H1 (cell line): Measurements from ENCODE around the gene INPP5J. TPM values are rescaled to one million over a fixed set of nuclear protein-coding genes. Genes with fewer than 3 reads are reported as not detected.

Experiments
- CTCF ChIA-PET: fragments of 300-600 bp; sonication (Branson Sonifier 250); formaldehyde crosslinking; loops from one replicate; lab custom pipeline; 2021; ENCODE audit not compliant: partially characterized antibody; lab: Charles Lee
- POLR2A ChIA-PET: fragments of 300-600 bp; sonication (Branson Sonifier 250); formaldehyde crosslinking; loops from one replicate; lab custom pipeline; 2021; ENCODE audit warnings: inconsistent platforms; ENCODE audit not compliant: partially characterized antibody; lab: Charles Lee
- DNase-seq, 2 experiments: peaks; one replicate each; pipeline versions ENCODE4 v3.0.0 to v3.0.0-alpha.2; 2010 to 2022; ENCODE audit warnings: low spot score in 2 of 2, low read depth in 1 of 2, mixed read lengths in 1 of 2
- FAIRE-seq: peaks from 2 replicates; lab custom pipeline; 2011; peaks lifted over from hg19 to GRCh38; lab: Jason Lieb, UNC
- H2AFZ ChIP-seq: 2 replicates; pipeline ENCODE4 v1.8.1; 2012; ENCODE audit warnings: low read length, inconsistent platforms
- H2AK5ac ChIP-seq: 2 replicates; pipeline ENCODE4 v1.6.1; 2013; ENCODE audit warnings: low read depth, low read length
- H2BK120ac ChIP-seq: replicated peaks from 2 replicates; pipeline ENCODE3; 2013; ENCODE audit warnings: low read depth, low read length, inconsistent platforms
- H2BK12ac ChIP-seq: 2 replicates; pipeline ENCODE4 v1.6.1; 2013; ENCODE audit warnings: low read depth, low read length
- H2BK15ac ChIP-seq: 2 replicates; pipeline ENCODE4 v1.6.1; 2013; ENCODE audit warnings: low read length
- H2BK20ac ChIP-seq: 2 replicates; pipeline ENCODE4 v1.6.1; 2013; ENCODE audit warnings: low read length
- H2BK5ac ChIP-seq: 2 replicates; pipeline ENCODE4 v1.6.1; 2013; ENCODE audit warnings: low read depth, low read length
- H3K14ac ChIP-seq: 2 replicates; pipeline ENCODE4 v1.6.1; 2013; ENCODE audit warnings: inconsistent platforms; ENCODE audit not compliant: insufficient read length
- H3K18ac ChIP-seq: 2 replicates; pipeline ENCODE4 v1.6.1; 2013; ENCODE audit warnings: low read length; ENCODE audit errors: extremely low read depth
- H3K23ac ChIP-seq: 2 replicates; pipeline ENCODE4 v1.6.1; 2013; ENCODE audit warnings: inconsistent platforms; ENCODE audit not compliant: insufficient read length
- H3K23me2 ChIP-seq: 2 replicates; pipeline ENCODE4 v1.6.1; 2013; ENCODE audit warnings: low read depth, low read length
- H3K27ac ChIP-seq: 2 replicates; pipeline ENCODE4 v1.6.1; 2011; ENCODE audit warnings: low read depth, low read length, inconsistent platforms
- H3K27me3 ChIP-seq, 4 experiments: replicated peaks in 1 of 4; 1 replicate in 1 of 4; 2 replicates in 3 of 4; pipeline versions ENCODE4 v1.6.1 to v1.8.1; 2011 to 2013; ENCODE audit warnings: low read length in 3 of 4, mild to moderate bottlenecking in 3 of 4, inconsistent platforms in 2 of 4, mixed read lengths in 2 of 4, moderate library complexity in 1 of 4; ENCODE audit not compliant: control insufficient read depth in 3 of 4, insufficient read depth in 3 of 4; ENCODE audit errors: extremely low read depth in 1 of 4
- H3K36me3 ChIP-seq, 4 experiments: 2 replicates each; pipeline versions ENCODE4 v1.6.1 to v1.8.1; 2011 to 2013; ENCODE audit warnings: mild to moderate bottlenecking in 4 of 4, low read length in 3 of 4, moderate library complexity in 2 of 4, control low read depth in 1 of 4, inconsistent platforms in 1 of 4; ENCODE audit not compliant: insufficient read depth in 4 of 4, control insufficient read depth in 2 of 4
- H3K4ac ChIP-seq: replicated peaks from 2 replicates; pipeline ENCODE3; 2013; ENCODE audit warnings: low read length, low read depth, mixed read lengths, inconsistent platforms; ENCODE audit not compliant: insufficient read length
- H3K4me1 ChIP-seq, 4 experiments: replicated peaks in 1 of 4; 1 replicate in 1 of 4; 2 replicates in 3 of 4; pipeline versions ENCODE4 v1.6.1 to v1.8.1; 2011 to 2013; ENCODE audit warnings: low read length in 3 of 4, inconsistent platforms in 2 of 4, mixed read lengths in 1 of 4; ENCODE audit not compliant: insufficient read depth in 4 of 4, control insufficient read depth in 3 of 4
- H3K4me2 ChIP-seq, 2 experiments: 2 replicates each; pipeline versions ENCODE4 v1.6.1 to v1.8.1; 2011 to 2013; ENCODE audit warnings: low read depth in 2 of 2, low read length in 2 of 2, control low read depth in 1 of 2, inconsistent platforms in 1 of 2, mild to moderate bottlenecking in 1 of 2; ENCODE audit not compliant: insufficient read depth in 1 of 2
- H3K4me3 ChIP-seq, 4 experiments: fragments of 200-600, 300-600 bp in 1 of 4; sonication (generic), shearing (Covaris generic), sonication (Bioruptor Twin) in 1 of 4; 2 replicates each; pipeline versions ENCODE4 v1.5.1 to v1.8.1; 2011 to 2016; ENCODE audit warnings: low read length in 4 of 4, low read depth in 3 of 4, control low read depth in 2 of 4, inconsistent platforms in 2 of 4, mild to moderate bottlenecking in 2 of 4, mixed read lengths in 1 of 4, moderate library complexity in 1 of 4; ENCODE audit not compliant: insufficient read depth in 2 of 4; ENCODE audit errors: extremely low read depth in 1 of 4
- H3K56ac ChIP-seq: replicated peaks from 2 replicates; pipeline ENCODE3; 2013; ENCODE audit warnings: low read depth, mild to moderate bottlenecking, mixed read lengths, low read length, inconsistent platforms; ENCODE audit not compliant: insufficient read length
- H3K79me1 ChIP-seq: 2 replicates; pipeline ENCODE4 v1.6.1; 2013; ENCODE audit warnings: low read depth, low read length, control low read depth
- H3K79me2 ChIP-seq, 2 experiments: 2 replicates each; pipeline versions ENCODE4 v1.6.1 to v1.8.1; 2012 to 2013; ENCODE audit warnings: low read length in 2 of 2, mild to moderate bottlenecking in 2 of 2, inconsistent platforms in 1 of 2; ENCODE audit not compliant: insufficient read depth in 2 of 2, control insufficient read depth in 1 of 2
- H3K9ac ChIP-seq, 4 experiments: replicated peaks in 1 of 4; 1 replicate in 1 of 4; 2 replicates in 3 of 4; pipeline versions ENCODE4 v1.6.1 to v1.8.1; 2011 to 2013; ENCODE audit warnings: low read depth in 3 of 4, low read length in 3 of 4, control low read depth in 2 of 4, mild to moderate bottlenecking in 2 of 4, moderate library complexity in 2 of 4, inconsistent platforms in 1 of 4; ENCODE audit errors: extremely low read depth in 1 of 4
- H3K9me3 ChIP-seq, 2 experiments: 2 replicates each; pipeline versions ENCODE4 v1.6.1 to v1.8.1; 2012 to 2013; ENCODE audit warnings: mild to moderate bottlenecking in 2 of 2, moderate library complexity in 2 of 2, control low read depth in 1 of 2, inconsistent platforms in 1 of 2, low read depth in 1 of 2, low read length in 1 of 2, mixed read lengths in 1 of 2; ENCODE audit not compliant: insufficient read depth in 2 of 2
- H4K20me1 ChIP-seq, 2 experiments: replicated peaks in 1 of 2; 2 replicates each; pipeline versions ENCODE3 to v1.8.1; 2011 to 2013; ENCODE audit warnings: inconsistent platforms in 2 of 2, low read length in 2 of 2, mild to moderate bottlenecking in 1 of 2; ENCODE audit not compliant: insufficient read depth in 2 of 2, control insufficient read depth in 1 of 2
- H4K5ac ChIP-seq: 2 replicates; pipeline ENCODE4 v1.6.1; 2013; ENCODE audit warnings: low read length, low read depth, mixed read lengths, inconsistent platforms; ENCODE audit not compliant: insufficient read length
- H4K8ac ChIP-seq: 2 replicates; pipeline ENCODE4 v1.8.0; 2013; ENCODE audit warnings: mild to moderate bottlenecking, moderate library complexity, low read length, inconsistent platforms; ENCODE audit not compliant: insufficient read depth; ENCODE audit errors: extremely low read depth
- H4K91ac ChIP-seq: replicated peaks from 2 replicates; pipeline ENCODE3; 2013; ENCODE audit warnings: low read length, mixed read lengths, inconsistent platforms; ENCODE audit not compliant: insufficient read length
- EP300 ChIP-seq, 2 experiments: IDR thresholded peaks; 1 replicate in 1 of 2; 2 replicates in 1 of 2; pipeline ENCODE4 v1.6.1; 2011 to 2012; ENCODE audit warnings: low read depth in 2 of 2, low read length in 2 of 2, mild to moderate bottlenecking in 2 of 2, borderline replicate concordance in 1 of 2, inconsistent platforms in 1 of 2, moderate library complexity in 1 of 2
- HDAC6 ChIP-seq: IDR thresholded peaks from one replicate; pipeline ENCODE4 v1.7.1; 2012; ENCODE audit warnings: low read depth, mild to moderate bottlenecking, inconsistent platforms, low read length, moderate library complexity
- KDM1A ChIP-seq: fragments of 200-600, 300-600 bp; sonication (generic); IDR thresholded peaks from 2 replicates; pipeline ENCODE4 v1.7.1; 2016; ENCODE audit warnings: mild to moderate bottlenecking, low read length, borderline replicate concordance
- POU5F1 ChIP-seq: IDR thresholded peaks from 2 replicates; pipeline ENCODE4 v1.6.1; 2011; ENCODE audit warnings: low read depth, mild to moderate bottlenecking, low read length, moderate library complexity
- RBBP5 ChIP-seq: IDR thresholded peaks from 2 replicates; pipeline ENCODE4 v1.7.1; 2012; ENCODE audit warnings: low read depth, mild to moderate bottlenecking, inconsistent platforms, low read length, moderate library complexity, borderline replicate concordance
- RFX5 ChIP-seq: IDR thresholded peaks from 2 replicates; pipeline ENCODE4 v1.6.1; 2011; ENCODE audit warnings: low read depth, low read length, improper control_type of control experiment, borderline replicate concordance
- SIX5 ChIP-seq: IDR thresholded peaks from 2 replicates; pipeline ENCODE4 v1.6.1; 2011; ENCODE audit warnings: mild to moderate bottlenecking, low read depth, low read length
- SUZ12 ChIP-seq: fragments of 200-600 bp; sonication (generic); IDR thresholded peaks from 2 replicates; pipeline ENCODE4 v1.6.1; 2012; ENCODE audit warnings: mild to moderate bottlenecking, inconsistent platforms, low read length, moderate library complexity, mixed read lengths
- TAF7 ChIP-seq: optimal IDR thresholded peaks from 2 replicates; pipeline ENCODE3; 2011; ENCODE audit warnings: low read depth, mild to moderate bottlenecking, inconsistent platforms, low read length, moderate library complexity, borderline replicate concordance
- TEAD4 ChIP-seq: IDR thresholded peaks from 2 replicates; pipeline ENCODE4 v1.6.1; 2012; ENCODE audit warnings: low read depth, low read length, inconsistent platforms, mixed read lengths
- USF2 ChIP-seq: IDR thresholded peaks from 2 replicates; pipeline ENCODE4 v1.6.1; 2011; ENCODE audit warnings: low read length, improper control_type of control experiment
- WGBS, 2 experiments: shearing (Covaris generic) in 1 of 2; methylation state at CpG; one replicate each; pipeline versions ENCODE4 v1.1.6 to v1.1.7; 2013 to 2015; ENCODE audit warnings: low lambda C conversion rate in 2 of 2, mixed read lengths in 2 of 2, inconsistent platforms in 1 of 2, low coverage in 1 of 2, missing lambda C conversion rate in 1 of 2; ENCODE audit not compliant: insufficient replicate concordance in 2 of 2, insufficient coverage in 1 of 2, insufficient read length in 1 of 2; ENCODE audit errors: extremely low coverage in 1 of 2, missing lambda C conversion rate in 1 of 2; 5-methylcytosine and 5-hydroxymethylcytosine counted together
- polyA plus RNA-seq, 7 experiments: library from polyadenylated mRNA; depleted of rRNA in 3 of 7; stranded (reverse) in 5 of 7; unstranded in 2 of 7; fragments of >200 nt in 5 of 7; fragments of 200-250 nt in 2 of 7; gene quantifications; 1 replicate in 5 of 7; 2 replicates in 1 of 7; 4 replicates in 1 of 7; pipeline versions ENCODE4 v1.2.1 to v1.2.3, GENCODE V29; 2011 to 2013; ENCODE audit warnings: missing spikeins in 2 of 7, mixed read lengths in 2 of 7
- total RNA-seq: library from RNA; stranded (reverse); fragmentation: NEBNext Ultra II Directional; extraction: Animal tissue kit (Norgen Biotek cat#: 25700); gene quantifications from 2 replicates; pipeline ENCODE4 v1.2.1, GENCODE V29; 2021

Gene INPP5J
- total and polyA plus RNA-seq, 2 of the 8 experiments (the other 6 are each of a cell fraction or from before 2014, with no cell fraction given): 5.4 to 6.0 TPM

GRCh38 chr22:31099386-31099785 lies 23.4 kb upstream of the INPP5J start:
- 87% methylated on average over 6 of the region's 6 CpGs; no CpG with 5 or more reads in 1 of the 2 experiments for WGBS, 2 experiments
- no peak for TF ChIP-seq RBBP5
- TF ChIP-seq EP300 (IDR thresholded peaks at IDR 0.05; ENCODE audit: borderline replicate concordance in 1 of 2, low read depth in 2 of 2, low read length in 2 of 2): no peak
- no peak for TF ChIP-seq SIX5
- no peak for TF ChIP-seq HDAC6
- no peak for TF ChIP-seq USF2
- no peak for TF ChIP-seq KDM1A
- TF ChIP-seq RFX5: no peak
- no peak for TF ChIP-seq TAF7
- no peak for TF ChIP-seq TEAD4
- TF ChIP-seq SUZ12: no peak
- TF ChIP-seq POU5F1: no peak

More at GRCh38 chr22:31099386-31099785, 23.4 kb upstream of the INPP5J start:
- no peak overlapping the region for H2AK5ac ChIP-seq
- H3K79me2 ChIP-seq: no peaks in the 10 kb centered on the region
- no peaks in the 10 kb centered on the region for H3K9me3 ChIP-seq
- H2BK120ac ChIP-seq: no peak overlapping the region
- H3K9ac ChIP-seq: no peak overlapping the region
- H3K23ac ChIP-seq: no peak overlapping the region
- peak overlapping the region; percentile 28; the same call in 1 of the 2 replicates for H2BK5ac ChIP-seq
- H3K4ac ChIP-seq: peak overlapping the region; percentile 54
- H3K4me3 ChIP-seq: peak overlapping the region in 1 of 4 experiments; percentile 36; a peak in 2 of 8 replicates
- H3K27ac ChIP-seq: no peak overlapping the region
- H4K20me1 ChIP-seq: no peaks in the 10 kb centered on the region
- 0 out of 2 replicates have a peak overlapping the region, but pooled peaks have one; percentile 6 for H2BK15ac ChIP-seq
- no peak overlapping the region for H3K14ac ChIP-seq
- 0 out of 2 replicates have a peak overlapping the region, but pooled peaks have one; percentile 7 for H2BK12ac ChIP-seq
- H2AFZ ChIP-seq: no peak overlapping the region
- DNase-seq: no peak
- no peak overlapping the region for H2BK20ac ChIP-seq
- H4K91ac ChIP-seq: no peak overlapping the region
- no peak overlapping the region for H4K8ac ChIP-seq
- H4K5ac ChIP-seq: no peak overlapping the region
- H3K56ac ChIP-seq: no peak overlapping the region
- no peaks in the 10 kb centered on the region for H3K36me3 ChIP-seq
- FAIRE-seq: no peak
- peaks cover 4% of the 10 kb centered on the region; the same call in 1 of the 2 replicates for H3K23me2 ChIP-seq
- peak overlapping the region in 1 of 2 experiments; percentile 69; a peak in 3 of 4 replicates for H3K4me2 ChIP-seq
- no peak overlapping the region for H3K18ac ChIP-seq
- POLR2A ChIA-PET: interaction anchor here (0.9 to 1.8 kb wide), 5 partner anchors 11 to 130 kb away, joined by 3 to 23 read pairs (median 5); partner anchors contain the start of genes MORC2 and TUG1
- H3K79me1 ChIP-seq: no peaks in the 10 kb centered on the region
- H3K27me3 ChIP-seq: no peaks in the 10 kb centered on the region; a peak in 1 of 7 replicates
- CTCF ChIA-PET: interaction anchor here (1.2 to 16.8 kb wide), 8 partner anchors 8 to 94 kb away, joined by 3 to 207 read pairs (median 5); partner anchors contain the start of genes PLA2G3, SELENOM and SMTN
- H3K4me1 ChIP-seq: peaks cover 5 to 19% (median 14%) of the 10 kb centered on the region in 4 experiments
